OCI-LY7 (cell line): ENCODE data around the gene PDZRN3. TPM values are rescaled to one million over a fixed set of nuclear protein-coding genes. Genes with fewer than 3 reads are reported as not detected.

ENCODE experiments used
- BruUV-seq: library from RNA; stranded (reverse); fragments of 400-500 nt; replicated peaks from 2 replicates; lab custom pipeline; 2021; lab: Mats Ljungman, UMichigan
- CTCF ChIA-PET: fragments of 300-600 bp; sonication (Branson Sonifier 250); formaldehyde crosslinking; loops from one replicate; lab custom pipeline; 2022; ENCODE audit warnings: antibody characterized with exemption; ENCODE audit not compliant: unreplicated experiment; lab: Charles Lee
- POLR2A ChIA-PET: fragments of 300-600 bp; sonication (Branson Sonifier 250); formaldehyde crosslinking; loops from one replicate; lab custom pipeline; 2022; ENCODE audit warnings: antibody characterized with exemption; lab: Charles Lee
- DNase-seq: peaks from one replicate; pipeline ENCODE4 v3.0.0-alpha.2; 2015; ENCODE audit warnings: low spot score
- H2AFZ ChIP-seq: fragments of 200-600 bp; sonication (generic), shearing (Covaris generic); 2 replicates; pipeline ENCODE4 v1.6.1; 2014; ENCODE audit warnings: mild to moderate bottlenecking, antibody characterized with exemption, low read length, moderate library complexity
- H3K27ac ChIP-seq: fragments of 200-600 bp; sonication (generic); 2 replicates; pipeline ENCODE4 v1.5.1; 2014; ENCODE audit warnings: mixed run types, low read depth, mild to moderate bottlenecking, moderate library complexity, low read length, inconsistent platforms; ENCODE audit not compliant: poor library complexity, severe bottlenecking
- H3K36me3 ChIP-seq: fragments of 200-600 bp; sonication (generic); 2 replicates; pipeline ENCODE4 v1.6.1; 2014; ENCODE audit warnings: mild to moderate bottlenecking, antibody characterized with exemption, low read length, moderate library complexity, mixed read lengths; ENCODE audit not compliant: insufficient read depth
- H3K4me1 ChIP-seq: fragments of 200-600 bp; sonication (generic); 2 replicates; pipeline ENCODE4 v1.5.1; 2014; ENCODE audit warnings: mild to moderate bottlenecking, low read length; ENCODE audit not compliant: insufficient read depth, poor library complexity, severe bottlenecking
- H3K4me2 ChIP-seq: fragments of 200-600 bp; sonication (generic); 2 replicates; pipeline ENCODE4 v1.6.1; 2014; ENCODE audit warnings: mild to moderate bottlenecking, low read length
- H3K4me3 ChIP-seq: fragments of 200-600 bp; sonication (generic); 2 replicates; pipeline ENCODE4 v1.5.1; 2014; ENCODE audit warnings: mild to moderate bottlenecking, low read depth, low read length; ENCODE audit not compliant: poor library complexity, severe bottlenecking
- H3K79me2 ChIP-seq: fragments of 200-600 bp; sonication (generic); 2 replicates; pipeline ENCODE4 v1.6.1; 2016; ENCODE audit warnings: low read depth, mild to moderate bottlenecking, low read length, moderate library complexity, mixed read lengths; ENCODE audit not compliant: insufficient read depth
- H3K9me2 ChIP-seq: fragments of 200-600 bp; sonication (generic); 2 replicates; pipeline ENCODE4 v1.6.1; 2016; ENCODE audit warnings: mild to moderate bottlenecking, low read length, mixed read lengths; ENCODE audit not compliant: insufficient read depth
- H3K9me3 ChIP-seq: fragments of 200-600 bp; sonication (generic); 2 replicates; pipeline ENCODE4 v1.6.1; 2014; ENCODE audit warnings: mild to moderate bottlenecking, mixed run types, low read length, mixed read lengths
- H4K20me1 ChIP-seq: fragments of 200-600 bp; sonication (generic); 2 replicates; pipeline ENCODE4 v1.6.1; 2014; ENCODE audit warnings: mild to moderate bottlenecking, antibody characterized with exemption, low read length, moderate library complexity, mixed read lengths; ENCODE audit not compliant: insufficient read depth
- CTCF ChIP-seq: fragments of 200-600 bp; sonication (generic); conservative IDR thresholded peaks from 2 replicates; pipeline ENCODE4 v1.5.1; 2014; ENCODE audit warnings: mild to moderate bottlenecking, antibody characterized with exemption, low read length, moderate library complexity, mixed read lengths
- EZH2phosphoT487 ChIP-seq: fragments of 200-600 bp; sonication (generic); IDR thresholded peaks from 2 replicates; pipeline ENCODE4 v1.6.1; 2018; ENCODE audit warnings: low read depth, borderline replicate concordance, mild to moderate bottlenecking, mixed run types, antibody characterized with exemption, low read length, moderate library complexity, mixed read lengths
- intact Hi-C: fragments of 100-400 bp; cut with micrococcal nuclease; formaldehyde crosslinking; loops from one replicate; pipeline ENCODE4 v1.10.0; 2022; ENCODE audit not compliant: unreplicated experiment
- total RNA-seq, 2 experiments: library from RNA; depleted of rRNA in 1 of 2; stranded (reverse); fragments of >200 nt in 1 of 2; shearing (Covaris generic) in 1 of 2; gene quantifications; 2 replicates each; pipeline ENCODE4 v1.2.3, GENCODE V29; 2014 to 2022

Gene PDZRN3
- total RNA-seq, 2 experiments from 2014 or later = 0.95 TPM; not detected in 1

- no peak overlapping the region for H3K27ac ChIP-seq
- intact Hi-C loops = no loop called here
- H3K4me1 ChIP-seq = no peaks in the 10 kb centered on the region
- no peak overlapping the region for H3K4me3 ChIP-seq
- no peaks in the 10 kb centered on the region for H3K36me3 ChIP-seq
- H3K9me2 ChIP-seq = no peaks in the 10 kb centered on the region
- TF ChIP-seq CTCF = no peak
- TF ChIP-seq EZH2phosphoT487 = no peak
- no peaks in the 10 kb centered on the region for H3K9me3 ChIP-seq
- no peak for DNase-seq
- H2AFZ ChIP-seq = no peak overlapping the region
- no peak overlapping the region for H3K4me2 ChIP-seq
- BruUV-seq = no TSS peak
- no peaks in the 10 kb centered on the region for H4K20me1 ChIP-seq
- no peaks in the 10 kb centered on the region for H3K79me2 ChIP-seq
- ChIA-PET POLR2A (no interaction called here), CTCF (no interaction called here)
These were observed 28.2 kb upstream of the PDZRN3 start for GRCh38 chr3:73652896-73653295.

GRCh38 chr3:73637042-73637441 is 12.3 kb upstream of the PDZRN3 start:
- intact Hi-C loops = no loop called here
- H2AFZ ChIP-seq = no peak overlapping the region
- no peaks in the 10 kb centered on the region for H3K9me2 ChIP-seq
- H3K4me3 ChIP-seq = no peak overlapping the region
- no peak for DNase-seq
- H3K4me2 ChIP-seq = no peak overlapping the region
- no peaks in the 10 kb centered on the region for H3K79me2 ChIP-seq
- no peaks in the 10 kb centered on the region for H3K9me3 ChIP-seq
- H3K27ac ChIP-seq = no peak overlapping the region
- no TSS peak for BruUV-seq
- TF ChIP-seq CTCF (no peak), EZH2phosphoT487 (no peak)
- ChIA-PET POLR2A (no interaction called here), CTCF (no interaction called here)
- H3K36me3 ChIP-seq = no peaks in the 10 kb centered on the region
- no peaks in the 10 kb centered on the region for H3K4me1 ChIP-seq
- no peaks in the 10 kb centered on the region for H4K20me1 ChIP-seq

GRCh38 chr3:73635254-73635653 is 10.5 kb upstream of the PDZRN3 start:
- Histone ChIP-seq H3K9me3 (no peaks in the 10 kb centered on the region), H3K9me2 (no peaks in the 10 kb centered on the region), H3K36me3 (no peaks in the 10 kb centered on the region), H4K20me1 (no peaks in the 10 kb centered on the region), H3K27ac (no peak overlapping the region), H2AFZ (no peak overlapping the region), H3K4me1 (no peaks in the 10 kb centered on the region), H3K4me2 (no peak overlapping the region), H3K4me3 (no peak overlapping the region), H3K79me2 (no peaks in the 10 kb centered on the region)
- ChIA-PET POLR2A (interaction anchor here (0.6 to 0.7 kb wide), 3 partner anchors 75 to 1733 kb away, joined by 3 to 4 read pairs (median 3); no protein-coding TSS in a partner anchor), CTCF (no interaction called here)
- BruUV-seq = no TSS peak
- intact Hi-C loops = no loop called here
- no peak for DNase-seq
- TF ChIP-seq CTCF (no peak), EZH2phosphoT487 (no peak)
